Type B pancreatic cell (in vitro differentiated cells): Measurements from ENCODE around the gene KRI1. TPM values are rescaled to one million over a fixed set of nuclear protein-coding genes. Genes with fewer than 3 reads are reported as not detected.
"Not testable (repeated sequence)": the region's sequence is repeated elsewhere in the genome, so short reads cannot be mapped to it uniquely, and the experiment has no call there.

ENCODE experiments used
- DNase-seq: peaks from one replicate; pipeline ENCODE4 v3.0.0; 2021; ENCODE audit warnings: mixed read lengths; ENCODE audit not compliant: unreplicated experiment; ENCODE audit errors: extremely low spot score
- H3K27ac Mint-ChIP-seq: 2 replicates; pipeline ENCODE4 v1.8.0; 2021; ENCODE audit warnings: mild to moderate bottlenecking, mixed read lengths
- H3K27me3 Mint-ChIP-seq: 2 replicates; pipeline ENCODE4 v1.8.0; 2021; ENCODE audit warnings: mixed read lengths
- H3K36me3 Mint-ChIP-seq: 2 replicates; pipeline ENCODE4 v1.8.0; 2021; ENCODE audit warnings: mixed read lengths
- H3K4me1 Mint-ChIP-seq: one replicate; pipeline ENCODE4 v1.8.0; 2021; ENCODE audit warnings: mixed read lengths; ENCODE audit not compliant: unreplicated experiment
- H3K4me3 Mint-ChIP-seq: 2 replicates; pipeline ENCODE4 v1.8.0; 2021; ENCODE audit warnings: mild to moderate bottlenecking, mixed read lengths
- H3K9me3 Mint-ChIP-seq: 2 replicates; pipeline ENCODE4 v1.8.0; 2021; ENCODE audit warnings: mixed read lengths
- total RNA-seq: library from RNA; stranded (reverse); gene quantifications from 2 replicates; pipeline ENCODE4 v1.2.1, GENCODE V29; 2021; ENCODE audit warnings: low replicate concordance
- TF ChIP-seq, protein P1 (sequence below): fragments of 200-600 bp; sonication (generic); conservative IDR thresholded peaks from 2 replicates; pipeline ENCODE4 v1.5.0; 2021; ENCODE audit warnings: antibody characterized with exemption, mild to moderate bottlenecking

Gene KRI1
- total RNA-seq, 1 donor from 2014 or later, result 34.4 TPM

DNA sequence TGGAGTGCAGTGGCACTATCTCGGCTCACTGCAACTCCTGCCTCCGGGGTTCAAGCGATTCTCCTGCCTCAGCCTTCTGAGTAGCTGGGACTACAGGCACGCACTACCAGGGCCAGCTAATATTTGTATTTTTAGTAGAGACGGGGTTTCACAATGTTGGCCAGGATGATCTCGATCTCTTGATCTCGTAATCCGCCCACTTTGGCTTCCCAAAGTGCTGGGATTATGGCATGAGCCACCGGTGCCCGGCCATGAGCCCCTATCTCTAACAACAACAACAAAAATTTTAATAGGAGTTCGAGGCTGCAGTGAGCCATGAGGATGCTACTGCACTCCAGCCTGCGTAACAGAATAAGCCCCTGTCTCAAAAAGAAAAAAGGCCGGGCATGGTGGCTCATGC lies 16.3 kb upstream of the KRI1 start:
- peaks cover 5% of the 10 kb centered on the region for H3K36me3 Mint-ChIP-seq
- TF ChIP-seq, protein P1, sequence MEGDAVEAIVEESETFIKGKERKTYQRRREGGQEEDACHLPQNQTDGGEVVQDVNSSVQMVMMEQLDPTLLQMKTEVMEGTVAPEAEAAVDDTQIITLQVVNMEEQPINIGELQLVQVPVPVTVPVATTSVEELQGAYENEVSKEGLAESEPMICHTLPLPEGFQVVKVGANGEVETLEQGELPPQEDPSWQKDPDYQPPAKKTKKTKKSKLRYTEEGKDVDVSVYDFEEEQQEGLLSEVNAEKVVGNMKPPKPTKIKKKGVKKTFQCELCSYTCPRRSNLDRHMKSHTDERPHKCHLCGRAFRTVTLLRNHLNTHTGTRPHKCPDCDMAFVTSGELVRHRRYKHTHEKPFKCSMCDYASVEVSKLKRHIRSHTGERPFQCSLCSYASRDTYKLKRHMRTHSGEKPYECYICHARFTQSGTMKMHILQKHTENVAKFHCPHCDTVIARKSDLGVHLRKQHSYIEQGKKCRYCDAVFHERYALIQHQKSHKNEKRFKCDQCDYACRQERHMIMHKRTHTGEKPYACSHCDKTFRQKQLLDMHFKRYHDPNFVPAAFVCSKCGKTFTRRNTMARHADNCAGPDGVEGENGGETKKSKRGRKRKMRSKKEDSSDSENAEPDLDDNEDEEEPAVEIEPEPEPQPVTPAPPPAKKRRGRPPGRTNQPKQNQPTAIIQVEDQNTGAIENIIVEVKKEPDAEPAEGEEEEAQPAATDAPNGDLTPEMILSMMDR, result no peak
- H3K9me3 Mint-ChIP-seq, result no peaks in the 10 kb centered on the region
- H3K27me3 Mint-ChIP-seq, result peaks cover 19% of the 10 kb centered on the region
- no peak overlapping the region for H3K27ac Mint-ChIP-seq
- peaks cover 13% of the 10 kb centered on the region for H3K4me1 Mint-ChIP-seq
- DNase-seq, result no peak
- H3K4me3 Mint-ChIP-seq, result no peak overlapping the region

DNA sequence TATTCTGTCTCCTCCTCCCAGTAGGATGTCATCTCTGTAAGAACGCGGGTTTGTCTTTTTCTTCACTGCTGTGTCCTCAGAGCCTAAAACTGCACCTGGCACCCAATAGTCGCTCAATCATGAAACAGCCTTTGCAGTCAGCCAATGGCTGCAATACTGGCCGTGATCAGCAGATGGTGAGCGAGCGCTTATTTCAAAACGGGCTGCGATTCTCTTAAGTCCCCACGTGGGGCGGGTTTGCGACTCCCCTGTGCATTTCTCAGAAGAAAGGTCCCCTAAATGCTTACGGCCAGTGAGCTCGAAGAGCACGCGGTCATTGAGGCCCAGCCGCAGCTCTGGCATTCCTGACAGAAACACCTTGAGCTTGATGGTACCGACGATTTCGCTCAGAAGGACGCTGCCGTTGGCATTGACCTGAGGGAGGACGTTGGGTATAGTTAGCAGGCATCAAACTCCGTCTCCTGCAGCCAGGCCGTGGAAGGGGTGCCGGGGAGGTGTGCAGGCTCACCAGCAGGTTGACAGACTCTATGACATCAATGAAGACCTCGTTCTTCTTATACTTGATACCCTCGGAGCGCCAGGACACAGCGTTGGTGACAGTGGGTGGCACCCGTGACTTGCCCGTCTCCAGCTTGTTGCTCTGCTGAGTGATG lies 15.3 kb upstream of the KRI1 start:
- peak; percentile 89 for DNase-seq
- Mint-ChIP-seq H3K27me3 (peaks cover 11% of the 10 kb centered on the region), H3K9me3 (no peaks in the 10 kb centered on the region), H3K4me3 (peak overlapping the region; percentile 45), H3K36me3 (peaks cover 5% of the 10 kb centered on the region), H3K4me1 (peaks cover 6% of the 10 kb centered on the region), H3K27ac (peak overlapping the region; percentile 9)
- TF ChIP-seq, protein P1, result peak; percentile 98

DNA sequence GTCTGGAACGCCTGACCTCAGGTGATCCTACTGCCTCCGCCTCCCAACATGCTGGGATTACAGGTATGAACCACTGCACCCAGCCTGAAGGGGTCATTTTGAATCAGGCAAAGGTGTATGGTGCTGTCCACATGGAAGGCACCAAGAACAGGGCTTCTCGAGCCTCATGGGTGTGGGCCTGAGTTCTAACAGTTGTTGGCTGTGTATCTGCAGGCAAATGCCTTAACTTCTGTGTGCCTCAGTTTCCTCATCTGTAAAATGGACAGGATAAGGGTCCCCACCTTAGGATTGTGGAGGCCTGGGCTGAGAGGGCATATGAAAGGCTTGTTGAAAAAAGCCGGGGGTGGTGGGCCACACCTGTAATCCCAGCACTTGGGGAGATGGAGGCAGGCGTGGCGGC lies 12.1 kb upstream of the KRI1 start:
- no peaks in the 10 kb centered on the region for H3K27me3 Mint-ChIP-seq
- no peaks in the 10 kb centered on the region for H3K9me3 Mint-ChIP-seq
- no peak overlapping the region for H3K4me3 Mint-ChIP-seq
- TF ChIP-seq, protein P1, result no peak
- no peak for DNase-seq
- H3K36me3 Mint-ChIP-seq, result peaks cover 5% of the 10 kb centered on the region
- peaks cover 6% of the 10 kb centered on the region for H3K4me1 Mint-ChIP-seq
- H3K27ac Mint-ChIP-seq, result no peak overlapping the region

DNA sequence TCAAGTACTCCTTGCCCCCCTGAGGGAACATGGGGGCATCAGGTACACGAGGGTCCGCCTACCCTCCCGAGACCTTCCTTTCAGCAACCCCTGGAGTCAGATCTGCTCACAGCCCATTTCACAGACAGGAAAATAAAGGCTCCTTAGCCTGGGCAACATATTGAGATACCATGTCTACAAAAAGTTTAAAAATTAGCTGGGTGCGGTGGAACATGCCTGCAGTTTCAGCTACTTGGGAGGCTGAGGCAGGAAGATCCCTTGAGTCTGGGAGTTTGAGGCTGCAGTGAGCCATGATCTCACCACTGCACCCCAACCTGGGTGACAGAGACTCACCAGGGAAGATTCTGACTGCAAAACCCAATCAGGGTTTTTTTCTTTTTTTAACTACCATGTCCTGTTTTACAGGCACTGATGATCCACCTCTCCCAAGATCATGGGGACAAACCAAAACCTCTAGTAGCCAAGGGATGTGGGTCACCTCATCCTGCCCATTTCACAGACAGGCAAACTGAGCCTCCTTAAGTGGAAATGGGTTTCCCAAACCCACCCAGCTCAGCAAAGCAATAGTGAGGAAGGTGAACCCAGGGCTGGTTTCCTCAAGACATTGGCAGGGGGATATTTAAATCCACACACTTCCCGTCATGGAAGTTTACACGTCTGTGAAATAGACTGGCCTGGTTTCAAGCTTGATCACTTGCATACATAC lies 9.4 kb upstream of the KRI1 start:
- Mint-ChIP-seq H3K4me1 (peaks cover 6% of the 10 kb centered on the region), H3K4me3 (no peak overlapping the region), H3K27me3 (no peaks in the 10 kb centered on the region), H3K9me3 (no peaks in the 10 kb centered on the region), H3K36me3 (no peaks in the 10 kb centered on the region), H3K27ac (no peak overlapping the region)
- DNase-seq, result no peak
- TF ChIP-seq, protein P1, result no peak

DNA sequence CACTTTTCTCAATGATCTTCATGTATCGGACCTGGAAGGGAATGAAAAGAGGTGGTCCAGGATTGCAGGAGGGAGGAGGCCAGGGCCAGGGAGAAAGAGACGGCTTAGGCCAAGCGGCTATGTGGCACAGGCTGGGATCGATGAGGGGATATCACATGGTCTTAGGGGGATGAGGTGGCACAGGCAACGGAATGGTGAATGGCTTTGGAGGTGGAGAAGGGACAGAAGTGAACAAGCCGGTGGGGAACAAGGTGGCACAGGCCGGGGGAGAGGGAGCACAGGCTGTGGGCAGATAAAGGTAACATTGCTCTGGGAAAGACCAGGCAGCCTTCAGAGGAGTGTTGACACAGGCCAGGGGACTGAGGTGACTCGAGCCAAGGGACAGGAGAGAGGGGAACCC lies 8.7 kb upstream of the KRI1 start:
- Mint-ChIP-seq H3K36me3 (no peaks in the 10 kb centered on the region), H3K9me3 (no peaks in the 10 kb centered on the region), H3K4me1 (peaks cover 7% of the 10 kb centered on the region), H3K27ac (peak overlapping the region; percentile 35), H3K27me3 (no peaks in the 10 kb centered on the region), H3K4me3 (no peak overlapping the region)
- TF ChIP-seq, protein P1, result no peak
- no peak for DNase-seq

DNA sequence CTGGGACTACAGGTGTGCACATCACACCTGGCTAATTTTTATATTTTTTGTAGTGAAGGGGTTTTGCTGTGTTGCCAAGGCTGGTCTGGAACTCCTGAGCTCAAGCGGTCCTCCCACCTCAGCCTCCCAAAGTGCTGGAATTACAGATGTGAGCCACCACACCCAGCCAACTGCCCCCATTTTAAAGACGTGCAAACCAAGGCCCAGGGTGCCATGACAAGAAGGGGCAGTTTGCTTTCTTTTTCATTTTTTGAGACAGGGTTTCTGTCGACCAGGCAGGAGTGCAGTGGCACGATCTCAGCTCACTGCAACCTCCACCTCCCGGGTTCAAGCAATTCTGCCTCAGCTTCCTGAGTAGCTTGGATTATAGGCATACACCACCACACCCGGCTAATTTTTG lies 8.0 kb upstream of the KRI1 start:
- H3K9me3 Mint-ChIP-seq, H3K4me3 Mint-ChIP-seq, H3K27me3 Mint-ChIP-seq, DNase-seq, H3K36me3 Mint-ChIP-seq, H3K27ac Mint-ChIP-seq: not testable (repeated sequence)
- H3K4me1 Mint-ChIP-seq, result peaks cover 13% of the 10 kb centered on the region
